Ovary (tissue), 9 donors: Measurements from ENCODE around the gene TBL1X. TPM values are rescaled to one million over a fixed set of nuclear protein-coding genes. Genes with fewer than 3 reads are reported as not detected.

Experiments used
- DNase-seq, 5 donors: peaks; one replicate each; pipeline ENCODE4 v3.0.0-alpha.2; 2019 to 2020
- H3K27ac ChIP-seq, 2 donors: fragments of 200-600 bp; one replicate each; pipeline versions ENCODE4 v1.5.1 to v1.8.0; 2019 to 2022
- H3K27me3 ChIP-seq: fragments of 200-600 bp; one replicate; pipeline ENCODE4 v1.8.0; 2022
- H3K36me3 ChIP-seq: fragments of 200-600 bp; sonication (generic); one replicate; pipeline ENCODE4 v1.5.1; 2019
- H3K4me1 ChIP-seq: one replicate; pipeline ENCODE4 v1.8.1; 2013; ENCODE audit warnings: mild to moderate bottlenecking, moderate library complexity; ENCODE audit not compliant: insufficient read depth
- H3K4me3 ChIP-seq: fragments of 200-600 bp; sonication (generic); one replicate; pipeline ENCODE4 v1.5.1; 2017
- H3K9me3 ChIP-seq, 2 donors: fragments of 200-600 bp in 1 of 2; sonication (generic) in 1 of 2; one replicate each; pipeline versions ENCODE4 v1.5.1 to v1.8.1; 2013 to 2019; ENCODE audit warnings: mild to moderate bottlenecking in 1 of 2, moderate library complexity in 1 of 2
- EP300 ChIP-seq: sonication (generic); formaldehyde crosslinking; IDR thresholded peaks from one replicate; pipeline ENCODE4 v1.6.1; 2017; ENCODE audit warnings: antibody characterized with exemption
- POLR2A ChIP-seq: fragments of 450-650 bp; IDR thresholded peaks from one replicate; pipeline ENCODE4 v1.6.1; 2017; ENCODE audit warnings: antibody characterized with exemption, mild to moderate bottlenecking, moderate library complexity
- WGBS, 3 donors: extraction: QIAGEN DNeasy Blood & Tissue Kit in 1 of 3; methylation state at CpG; one replicate each; pipeline versions ENCODE4 v1.1.5 to v1.1.7; 2013 to 2017; 5-methylcytosine and 5-hydroxymethylcytosine counted together
- intact Hi-C, 4 donors: fragments of 100-400 bp; cut with DNase I; formaldehyde crosslinking; loops; one replicate each; pipeline versions ENCODE4 v1.11.0 to v1.15.1; 2022 to 2023
- polyA plus RNA-seq, 2 donors: library from polyadenylated mRNA; stranded (reverse); fragments of 200-250 nt in 1 of 2; fragments of 350-450 nt in 1 of 2; fragmentation: Illumina TruSeq in 1 of 2; extraction: RNeasy Lipid Tissue Mini Kit (QIAGEN cat#74804) in 1 of 2; gene quantifications; one replicate each; pipeline ENCODE4 v1.2.3, GENCODE V29; 2013 to 2014
- total RNA-seq, 7 donors: library from RNA; depleted of rRNA in 2 of 7; stranded (reverse); fragments of >200 nt in 2 of 7; fragmentation: NEBNext Ultra II Directional in 3 of 7; extraction: Animal tissue kit (Norgen Biotek cat#: 25700) in 3 of 7; gene quantifications; one replicate each; pipeline versions ENCODE4 v1.1.0 to v1.2.4, GENCODE V29; 2016 to 2023
- TF ChIP-seq, protein P1 (sequence below), 3 donors: fragments of 450-650 bp in 2 of 3; fragments of 200-600 bp in 1 of 3; IDR thresholded peaks; one replicate each; pipeline versions ENCODE4 v1.5.1 to v1.8.0; 2016 to 2022; ENCODE audit warnings: antibody characterized with exemption in 3 of 3, mild to moderate bottlenecking in 1 of 3
- donor health status: DM: no; HTN: no; CAD: no; lungs with moderate emphysema.
- donor health status: DM: no; HTN: no; CAD: no.
- donor health status: Bipolar disorder and iron deficiency.
- donor health status: DM: yes; HTN: yes; CAD: no.
- donor health status: DM: no; HTN: no; CAD: no.
- donor health status: DM: yes; HTN: yes; CAD: no.

The TBL1X gene
- total and polyA plus RNA-seq, 9 donors = 11.3 to 50.5 (median 32.0) TPM

DNA sequence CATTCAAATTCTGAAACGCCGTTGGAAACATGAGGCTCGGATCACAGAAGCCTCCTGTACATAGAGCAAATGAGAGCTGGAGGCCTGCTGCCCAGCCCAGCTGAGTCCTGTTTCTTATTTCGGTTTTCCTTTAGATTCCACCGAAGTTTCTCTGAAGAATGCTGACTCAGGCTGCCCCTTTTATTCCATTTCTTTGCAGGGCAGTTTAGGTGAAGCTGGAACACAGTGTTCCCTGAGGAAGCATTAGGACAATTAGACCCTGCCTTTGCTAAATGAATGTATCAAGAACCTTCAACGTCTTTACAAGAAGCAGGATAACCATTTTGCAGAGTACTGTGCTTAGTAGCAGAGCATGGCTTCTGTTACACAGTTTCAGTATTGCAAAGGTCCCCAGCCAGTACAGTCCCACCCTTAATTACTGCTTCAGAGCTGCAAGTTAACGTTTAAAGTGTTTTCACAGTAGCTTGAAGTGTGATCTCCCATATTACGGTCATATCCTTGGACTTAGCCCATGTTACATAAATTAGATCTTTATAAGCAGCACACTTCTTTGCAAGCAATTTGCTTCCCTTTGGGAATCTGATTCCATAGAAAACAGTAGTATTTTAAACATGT, 117.0 kb downstream of the TBL1X start:
- Histone ChIP-seq H3K4me3 (no peak overlapping the region), H3K4me1 (no peaks in the 10 kb centered on the region), H3K9me3 (no peaks in the 10 kb centered on the region), H3K36me3 (no peaks in the 10 kb centered on the region), H3K27me3 (no peaks in the 10 kb centered on the region), H3K27ac (no peak overlapping the region)
- DNase-seq = no peak
- TF ChIP-seq POLR2A (no peak), EP300 (no peak)
- TF ChIP-seq, protein P1, sequence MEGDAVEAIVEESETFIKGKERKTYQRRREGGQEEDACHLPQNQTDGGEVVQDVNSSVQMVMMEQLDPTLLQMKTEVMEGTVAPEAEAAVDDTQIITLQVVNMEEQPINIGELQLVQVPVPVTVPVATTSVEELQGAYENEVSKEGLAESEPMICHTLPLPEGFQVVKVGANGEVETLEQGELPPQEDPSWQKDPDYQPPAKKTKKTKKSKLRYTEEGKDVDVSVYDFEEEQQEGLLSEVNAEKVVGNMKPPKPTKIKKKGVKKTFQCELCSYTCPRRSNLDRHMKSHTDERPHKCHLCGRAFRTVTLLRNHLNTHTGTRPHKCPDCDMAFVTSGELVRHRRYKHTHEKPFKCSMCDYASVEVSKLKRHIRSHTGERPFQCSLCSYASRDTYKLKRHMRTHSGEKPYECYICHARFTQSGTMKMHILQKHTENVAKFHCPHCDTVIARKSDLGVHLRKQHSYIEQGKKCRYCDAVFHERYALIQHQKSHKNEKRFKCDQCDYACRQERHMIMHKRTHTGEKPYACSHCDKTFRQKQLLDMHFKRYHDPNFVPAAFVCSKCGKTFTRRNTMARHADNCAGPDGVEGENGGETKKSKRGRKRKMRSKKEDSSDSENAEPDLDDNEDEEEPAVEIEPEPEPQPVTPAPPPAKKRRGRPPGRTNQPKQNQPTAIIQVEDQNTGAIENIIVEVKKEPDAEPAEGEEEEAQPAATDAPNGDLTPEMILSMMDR (IDR thresholded peaks at IDR 0.05) = no peak
- intact Hi-C loops = no loop called here
- WGBS, 3 donors = 41 to 48% (median 44%) methylated on average over 8 of the region's 8 CpGs

- Histone ChIP-seq H3K27me3 (no peaks in the 10 kb centered on the region), H3K27ac (no peak overlapping the region), H3K9me3 (no peaks in the 10 kb centered on the region), H3K4me1 (no peaks in the 10 kb centered on the region), H3K36me3 (no peaks in the 10 kb centered on the region), H3K4me3 (no peak overlapping the region)
- intact Hi-C loops = no loop called here
- TF ChIP-seq, protein P1 (IDR thresholded peaks at IDR 0.05) = no peak
- TF ChIP-seq POLR2A = no peak
- no peak for TF ChIP-seq EP300
- 69 to 77% (median 76%) methylated on average over 3 of the region's 3 CpGs for WGBS, 3 donors
- DNase-seq = no peak
These were observed 118.1 kb downstream of the TBL1X start for GRCh38 chrX:9582956-9583355.

DNA sequence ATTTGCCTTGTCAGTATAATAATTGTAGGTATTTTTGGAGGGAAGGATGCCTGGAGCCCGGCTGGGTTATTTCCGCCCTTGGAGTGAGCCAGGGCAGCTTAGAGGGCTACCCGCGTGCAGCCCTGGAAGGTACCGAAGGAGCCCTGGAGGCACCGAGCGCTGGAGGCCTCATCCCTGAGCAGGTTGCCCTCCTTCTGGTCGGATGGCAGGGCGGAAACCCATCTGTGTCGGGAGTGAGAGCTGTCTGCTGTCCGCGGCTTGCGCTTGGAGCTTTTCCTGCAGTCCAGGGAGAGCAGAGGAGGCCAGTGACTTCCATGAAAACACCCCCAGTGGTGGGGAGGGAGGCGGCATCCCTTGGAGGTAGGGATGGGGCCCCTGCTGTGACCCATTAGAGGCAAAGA, 122.1 kb downstream of the TBL1X start:
- Histone ChIP-seq H3K9me3 (no peaks in the 10 kb centered on the region), H3K36me3 (no peaks in the 10 kb centered on the region)
- intact Hi-C loops = no loop called here

GRCh38 chrX:9587642-9588041, 122.8 kb downstream of the TBL1X start:
- 74 to 85% (median 81%) methylated on average over 9 of the region's 9 CpGs for WGBS, 3 donors
- no peak for DNase-seq
- Histone ChIP-seq H3K9me3 (no peaks in the 10 kb centered on the region), H3K4me1 (no peaks in the 10 kb centered on the region), H3K36me3 (no peaks in the 10 kb centered on the region), H3K4me3 (no peak overlapping the region), H3K27ac (no peak overlapping the region), H3K27me3 (no peaks in the 10 kb centered on the region)
- TF ChIP-seq POLR2A (no peak), EP300 (no peak)
- TF ChIP-seq, protein P1 (IDR thresholded peaks at IDR 0.05) = no peak
- intact Hi-C loops = no loop called here

More for the DNA sequence above, 122.1 kb downstream of the TBL1X start:
- Histone ChIP-seq H3K4me1 (no peaks in the 10 kb centered on the region), H3K27ac (no peak overlapping the region), H3K27me3 (no peaks in the 10 kb centered on the region), H3K4me3 (no peak overlapping the region)
- TF ChIP-seq, protein P1 (IDR thresholded peaks at IDR 0.05) = no peak
- TF ChIP-seq POLR2A (no peak), EP300 (no peak)
- 69 to 76% (median 75%) methylated on average over 14 of the region's 14 CpGs for WGBS, 3 donors
- DNase-seq = no peak
